DMS53 (cell line): ENCODE data around the gene IL10.
"Not testable (repeated sequence)": the region's sequence is repeated elsewhere in the genome, so short reads cannot be mapped to it uniquely, and the experiment has no call there.

Experiments
- DNase-seq: peaks from one replicate; lab custom pipeline; 2025; lab: John Stamatoyannopoulos, UW

Gene IL10

DNA sequence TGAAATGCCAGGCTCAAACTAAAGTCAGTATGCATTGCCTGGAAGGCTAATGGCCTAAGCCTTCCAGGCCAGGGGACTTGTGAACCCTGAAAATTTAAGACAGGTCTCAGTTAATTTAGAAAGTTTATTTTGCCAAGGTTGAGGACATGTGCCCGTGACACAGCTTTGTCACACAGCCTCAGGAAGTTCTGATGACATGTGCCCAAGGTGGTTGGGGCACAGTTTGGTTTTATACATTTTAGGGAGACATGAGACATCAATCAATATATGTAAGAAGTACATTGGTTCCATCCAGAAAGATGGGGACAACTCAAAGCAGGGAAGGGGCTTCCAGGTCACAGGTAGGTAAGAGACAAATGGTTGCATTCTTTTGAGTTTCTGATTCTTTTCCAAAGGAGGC is 6.5 kb downstream of the IL10 start:
- not testable (repeated sequence) for DNase-seq

DNA sequence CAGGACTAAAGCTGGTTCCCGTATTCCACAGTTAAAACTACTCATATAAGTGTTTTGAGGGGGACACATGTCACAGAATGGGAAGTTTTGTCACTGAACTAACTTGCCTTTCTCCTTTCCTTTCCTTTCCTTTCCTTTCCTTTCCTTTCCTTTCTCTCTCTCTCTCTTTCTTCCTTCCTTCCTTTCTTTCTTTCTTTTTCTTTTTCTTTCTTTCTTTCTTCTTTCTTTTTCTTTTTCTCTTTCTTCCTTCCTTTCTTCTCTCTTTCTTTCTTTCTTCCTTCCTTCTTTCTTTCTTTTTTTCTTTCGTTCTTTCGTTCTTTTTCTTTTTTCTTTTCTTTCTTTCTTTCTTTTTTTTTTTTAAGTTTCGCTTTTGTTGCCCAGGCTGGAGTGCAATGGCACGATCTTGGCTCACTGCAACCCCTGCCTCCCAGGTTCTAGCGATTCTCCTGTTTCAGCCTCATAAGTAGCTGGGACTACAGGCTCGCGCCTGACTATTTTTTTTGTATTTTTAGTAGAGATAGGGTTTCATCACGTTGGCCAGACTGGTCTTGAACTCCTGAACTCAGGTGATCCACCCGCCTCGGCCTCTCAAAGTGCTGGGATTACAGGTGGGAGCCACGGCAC is 9.4 kb downstream of the IL10 start:
- DNase-seq, result not testable (repeated sequence)

- DNase-seq, result no peak
These were observed 11.0 kb downstream of the IL10 start for GRCh38 chr1:206761159-206761768.

DNA sequence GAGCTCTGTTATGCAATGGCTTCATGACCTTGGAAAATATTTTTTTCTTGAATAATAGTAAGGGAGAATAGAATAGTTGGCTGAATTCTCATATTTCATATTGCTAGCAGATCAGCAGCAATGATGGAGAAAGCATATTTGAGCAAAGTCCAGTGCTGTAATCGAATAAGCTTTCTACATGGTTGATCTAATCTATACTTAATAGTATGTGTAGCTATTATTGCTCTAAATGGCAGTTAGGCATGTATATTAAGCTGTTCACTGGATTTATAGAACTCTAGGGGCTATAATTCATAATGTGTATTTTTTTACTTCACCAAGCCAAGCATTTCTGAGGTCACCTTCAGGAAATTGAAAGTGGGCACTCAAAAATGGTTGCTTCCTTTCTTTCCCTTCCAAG is 11.7 kb downstream of the IL10 start:
- no peak for DNase-seq

DNA sequence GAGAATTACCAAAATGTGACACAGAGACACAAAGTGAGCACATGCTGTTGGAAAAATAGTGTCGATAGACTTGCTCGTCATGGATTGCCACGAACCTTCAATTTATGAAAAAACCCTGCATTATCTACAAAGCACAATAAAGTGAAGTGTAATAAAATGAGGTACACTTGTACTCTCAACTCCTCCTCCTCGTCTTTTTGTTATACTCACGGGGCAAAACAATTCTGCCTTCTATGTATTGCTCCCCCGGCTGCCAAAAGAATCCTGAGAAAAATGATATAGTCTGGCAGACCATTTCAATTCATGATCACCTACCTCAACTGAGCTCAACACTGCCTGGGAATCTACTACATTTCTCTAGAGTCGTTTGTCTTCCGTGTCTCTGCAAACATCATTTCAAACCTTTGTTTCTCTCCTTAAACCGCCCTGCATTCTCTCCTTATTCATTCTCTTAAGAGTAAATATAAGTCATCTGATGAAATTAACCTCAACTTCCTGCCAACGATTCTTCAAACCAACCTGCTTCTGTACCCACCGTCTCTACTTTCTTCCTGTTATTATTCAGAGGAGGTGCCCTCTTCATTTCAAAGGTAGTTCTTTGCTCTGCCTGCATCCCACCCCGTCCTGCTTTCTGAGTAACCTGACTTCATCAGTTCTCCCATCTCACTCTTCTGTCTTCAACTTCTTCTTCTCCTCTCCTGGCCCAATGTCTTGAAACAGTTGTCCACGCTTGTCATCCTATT is 14.6 kb downstream of the IL10 start:
- DNase-seq, result no peak

DNA sequence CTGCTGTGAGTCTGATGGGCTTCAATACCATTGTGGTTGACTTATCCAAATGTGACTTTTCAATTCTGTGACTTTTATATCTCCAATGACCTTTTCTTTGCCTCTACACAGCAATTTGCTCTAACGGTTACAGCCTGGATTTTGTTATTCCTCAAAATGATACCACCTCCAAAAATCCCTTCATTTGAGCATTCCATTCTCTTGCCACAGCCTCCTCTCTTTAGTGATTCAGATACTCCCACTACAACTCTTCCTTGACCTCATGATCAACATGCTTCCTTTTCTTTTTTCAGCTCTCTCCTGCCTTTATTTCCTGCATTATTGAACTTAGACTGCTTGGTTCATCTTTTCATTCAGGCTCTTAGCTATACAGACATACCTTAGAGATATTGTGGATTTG is 18.3 kb downstream of the IL10 start:
- DNase-seq, result no peak

DNA sequence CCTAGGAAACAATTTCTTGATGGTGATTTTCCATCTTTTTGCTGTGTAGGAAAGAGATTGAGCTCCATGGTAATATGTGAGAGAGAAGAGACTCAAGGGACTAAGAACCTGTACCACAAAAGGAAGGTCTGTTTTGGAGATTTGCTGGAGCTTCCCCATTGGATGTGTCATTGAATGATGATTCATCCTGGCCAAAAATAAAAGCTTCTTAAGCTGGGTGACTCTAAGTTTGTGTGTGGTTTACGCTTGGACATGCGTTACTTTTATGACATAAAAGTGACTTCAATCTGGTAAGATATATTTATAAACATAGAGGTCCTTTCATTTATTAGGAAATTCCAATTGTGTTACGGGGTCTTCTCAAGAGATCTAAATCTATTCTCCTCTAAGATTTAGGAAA is 19.2 kb downstream of the IL10 start:
- DNase-seq, result no peak

GRCh38 chr1:206752481-206752880 is 19.8 kb downstream of the IL10 start:
- no peak for DNase-seq

GRCh38 chr1:206751891-206752290 is 20.4 kb downstream of the IL10 start:
- no peak for DNase-seq

GRCh38 chr1:206748348-206749030 is 23.8 kb downstream of the IL10 start:
- no peak for DNase-seq

DNA sequence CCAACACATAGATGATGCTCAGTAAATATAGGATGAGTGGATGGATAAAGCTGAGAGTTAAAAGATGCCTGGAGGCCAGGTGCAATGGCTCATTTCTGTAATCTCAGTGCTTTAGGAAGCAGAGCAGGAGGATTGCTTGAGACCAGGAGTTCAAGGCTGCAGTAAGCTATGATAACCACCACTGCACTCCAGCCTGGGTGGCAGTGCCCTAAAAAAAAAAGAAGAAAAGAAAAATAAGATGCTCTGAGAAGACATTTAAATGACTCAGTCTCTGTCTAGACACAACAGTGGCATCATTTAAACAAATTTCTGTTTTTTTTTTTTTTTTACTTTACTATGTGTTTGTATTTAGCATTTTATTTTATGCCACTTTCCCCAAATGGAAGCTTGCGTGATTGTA is 27.0 kb downstream of the IL10 start:
- no peak for DNase-seq

- DNase-seq, result no peak
These were observed 27.6 kb downstream of the IL10 start for GRCh38 chr1:206744683-206745082.

GRCh38 chr1:206742719-206743383 is 29.4 kb downstream of the IL10 start:
- no peak for DNase-seq

- no peak for DNase-seq
These were observed 31.1 kb downstream of the IL10 start for GRCh38 chr1:206741142-206741701.

DNA sequence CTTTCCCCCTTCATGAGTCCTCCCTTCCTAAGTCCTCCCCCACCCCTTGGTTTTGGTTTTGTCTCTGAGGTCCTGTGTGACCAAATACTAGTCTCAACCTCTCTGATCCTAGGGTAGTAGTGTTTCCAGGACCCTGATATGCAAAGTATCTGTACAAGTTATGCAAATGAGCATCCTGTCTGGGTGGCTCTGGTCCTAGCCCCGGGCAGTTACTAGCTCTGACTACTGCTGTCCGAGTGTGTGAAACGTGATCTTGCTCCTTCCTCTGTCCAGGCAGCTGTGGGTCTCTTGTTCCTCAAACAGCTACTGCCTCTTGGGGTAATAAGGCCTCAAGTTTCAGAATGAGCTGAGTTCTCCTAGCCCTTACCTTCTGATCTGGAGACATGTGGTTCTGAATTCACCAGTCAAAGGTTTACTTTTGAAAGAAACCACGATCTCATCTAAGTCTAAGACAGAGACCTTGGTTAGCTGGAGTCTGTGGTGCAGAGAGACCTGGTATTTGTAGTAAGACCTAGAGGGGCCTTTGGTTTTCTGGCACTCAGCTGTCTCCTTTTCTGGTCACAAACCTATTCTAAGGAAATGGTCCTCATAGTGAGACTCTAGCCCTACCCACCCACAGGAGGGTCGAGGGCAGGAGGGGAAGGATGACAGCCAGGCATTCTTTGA is 32.8 kb downstream of the IL10 start:
- DNase-seq, result no peak

- peak; percentile 47 for DNase-seq
These were observed 33.6 kb downstream of the IL10 start for GRCh38 chr1:206738370-206739366.

DNA sequence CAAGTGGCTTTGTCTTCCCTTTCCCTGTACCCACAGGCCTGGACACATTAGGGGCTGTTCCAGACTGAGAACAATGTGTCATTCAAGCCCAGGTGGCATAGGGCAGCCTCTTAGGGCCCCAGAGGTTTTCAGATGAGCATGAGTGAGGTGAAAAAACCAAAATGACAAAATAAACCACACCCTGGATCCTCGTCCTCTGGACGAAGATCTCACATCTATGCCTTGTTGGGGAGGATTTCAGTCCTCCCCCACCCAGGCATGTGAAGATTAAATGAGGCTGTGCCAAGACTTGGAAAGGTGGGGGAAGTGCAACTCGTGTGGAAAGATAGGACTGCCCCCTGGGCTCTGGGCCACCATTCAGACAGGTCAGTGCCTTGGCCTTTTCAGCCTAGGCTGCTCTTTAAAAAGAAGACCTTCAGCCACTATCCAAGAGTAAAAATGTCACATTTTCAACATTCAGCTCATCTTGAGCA is 34.5 kb downstream of the IL10 start:
- DNase-seq, result no peak

- DNase-seq, result no peak
These were observed 35.2 kb downstream of the IL10 start for GRCh38 chr1:206736878-206737728.

DNA sequence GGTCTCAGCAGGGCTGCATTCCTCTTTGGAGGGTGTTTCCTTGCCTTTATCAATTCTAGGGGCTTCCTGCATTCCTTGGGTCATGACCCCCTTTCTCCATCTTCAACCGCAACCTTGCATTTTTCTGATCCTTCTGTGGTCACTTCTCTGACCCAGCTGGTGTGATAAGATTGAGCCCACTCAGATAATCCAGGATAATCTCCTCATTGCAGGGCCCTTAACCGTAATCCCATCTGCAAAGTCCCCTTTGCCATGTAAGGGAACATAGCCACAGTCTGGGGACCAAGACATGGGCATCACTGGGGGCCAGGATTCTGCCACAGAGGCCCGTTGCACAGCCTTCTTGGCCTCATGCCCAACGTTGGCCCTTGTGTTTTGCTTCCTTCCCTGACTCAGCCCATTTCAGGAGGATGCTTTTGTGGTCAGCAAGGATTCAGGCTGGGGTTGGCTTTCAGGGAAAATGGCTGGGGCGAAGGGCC is 36.7 kb downstream of the IL10 start:
- DNase-seq, result no peak
